CD4-positive, CD25-positive, alpha-beta regulatory T cell (primary cell): Measurements from ENCODE around the gene B4GALT2. TPM values are rescaled to one million over a fixed set of nuclear protein-coding genes. Genes with fewer than 3 reads are reported as not detected.

Source experiments
- ATAC-seq, 2 donors: fragments of 150-1000 bp; cut with Tn5 transposase; one replicate each; pipeline ENCODE4 v1.10.0; 2021; ENCODE audit warnings: low read depth in 2 of 2, moderate number of reproducible peaks in 2 of 2, moderate library complexity in 1 of 2
- DNase-seq, 3 donors: peaks; one replicate each; pipeline versions ENCODE4 v3.0.0 to v3.0.0-alpha.2; 2012 to 2022; ENCODE audit warnings: mixed read lengths in 1 of 3
- H3K27ac ChIP-seq: one replicate; pipeline ENCODE4 v1.7.0; 2013; ENCODE audit warnings: mild to moderate bottlenecking, low read length; ENCODE audit not compliant: insufficient read depth, poor library complexity, severe bottlenecking
- H3K27me3 ChIP-seq: one replicate; pipeline ENCODE4 v1.7.0; 2013; ENCODE audit warnings: low read length; ENCODE audit not compliant: control insufficient read depth, insufficient read depth
- H3K36me3 ChIP-seq: one replicate; pipeline ENCODE4 v1.7.0; 2013; ENCODE audit warnings: mild to moderate bottlenecking, low read length, moderate library complexity; ENCODE audit not compliant: control insufficient read depth, insufficient read depth
- H3K4me1 ChIP-seq: 2 replicates; pipeline ENCODE4 v1.7.0; 2013; ENCODE audit warnings: mild to moderate bottlenecking, low read length; ENCODE audit not compliant: insufficient read depth, control insufficient read depth, poor library complexity, severe bottlenecking
- H3K4me3 ChIP-seq: one replicate; pipeline ENCODE4 v1.7.0; 2013; ENCODE audit warnings: low read depth, mild to moderate bottlenecking, low read length, moderate library complexity
- H3K9me3 ChIP-seq, 2 experiments: 1 replicate in 1 of 2; 2 replicates in 1 of 2; pipeline ENCODE4 v1.7.0; 2013; ENCODE audit warnings: low read length in 2 of 2, mild to moderate bottlenecking in 1 of 2, moderate library complexity in 1 of 2; ENCODE audit not compliant: control insufficient read depth in 2 of 2
- H3K27ac Mint-ChIP-seq, 3 donors: one replicate each; pipeline ENCODE4 v1.8.0; 2020 to 2022; ENCODE audit warnings: mild to moderate bottlenecking in 3 of 3, mixed read lengths in 3 of 3, moderate library complexity in 2 of 3
- H3K27me3 Mint-ChIP-seq: one replicate; pipeline ENCODE4 v1.8.0; 2022; ENCODE audit warnings: mild to moderate bottlenecking, mixed read lengths
- H3K36me3 Mint-ChIP-seq: one replicate; pipeline ENCODE4 v1.8.0; 2020; ENCODE audit warnings: mixed read lengths
- H3K4me1 Mint-ChIP-seq, 4 donors: one replicate each; pipeline ENCODE4 v1.8.0; 2020 to 2022; ENCODE audit warnings: mixed read lengths in 4 of 4, mild to moderate bottlenecking in 1 of 4
- H3K4me3 Mint-ChIP-seq, 4 donors: one replicate each; pipeline ENCODE4 v1.8.0; 2020 to 2022; ENCODE audit warnings: mild to moderate bottlenecking in 4 of 4, mixed read lengths in 4 of 4, moderate library complexity in 3 of 4
- H3K9me3 Mint-ChIP-seq, 7 donors: one replicate each; pipeline ENCODE4 v1.8.0; 2020 to 2022; ENCODE audit warnings: mixed read lengths in 7 of 7, mild to moderate bottlenecking in 3 of 7, moderate library complexity in 2 of 7
- polyA plus RNA-seq, 4 donors: library from polyadenylated mRNA; unstranded; fragments of 300-500 nt; fragmentation: Illumina TruSeq; gene quantifications; one replicate each; pipeline ENCODE4 v1.2.3, GENCODE V29; 2021
- total RNA-seq: library from RNA; stranded (reverse); gene quantifications from one replicate; pipeline ENCODE4 v1.2.3, GENCODE V29; 2022

Gene B4GALT2
- total and polyA plus RNA-seq, 5 donors from 2014 or later: 0.20 to 0.86 (median 0.32) TPM

DNA sequence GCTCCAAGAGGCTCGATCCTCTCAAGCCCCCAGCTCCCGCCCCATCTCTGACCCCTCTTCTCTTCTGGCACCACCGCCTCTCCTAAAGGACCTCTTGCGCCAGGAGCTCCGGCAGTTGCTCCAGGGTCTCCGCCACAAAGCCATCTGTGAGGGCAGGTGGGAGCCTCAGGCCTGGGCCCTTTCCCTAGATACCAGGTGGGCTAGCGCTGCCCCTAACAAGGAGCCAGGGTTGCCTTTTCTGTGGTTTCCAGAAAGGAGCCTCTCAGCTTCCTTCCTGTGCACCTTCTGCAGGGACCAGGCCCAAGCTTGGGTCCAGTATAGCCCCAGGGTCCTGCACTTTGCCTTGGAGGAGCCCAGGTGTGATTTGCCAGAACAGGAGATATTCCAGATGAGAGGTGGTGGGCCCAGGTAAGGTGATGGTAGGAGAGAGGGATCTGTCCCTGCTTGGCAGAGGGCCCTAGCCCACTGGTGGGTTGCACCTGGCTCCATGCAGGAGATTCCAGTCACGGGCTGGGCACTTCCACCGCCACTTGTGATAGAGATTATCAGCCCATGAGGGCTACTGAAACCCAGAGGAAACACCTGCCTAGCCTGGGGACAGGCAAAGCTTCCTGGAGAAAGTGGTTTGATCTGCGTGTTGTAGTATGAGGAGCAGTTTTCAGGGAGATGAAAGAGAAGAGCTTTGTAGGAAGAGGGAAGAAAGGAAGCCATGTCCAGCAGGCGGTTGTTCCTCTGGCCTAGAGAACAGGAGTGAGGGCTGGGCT, 13.4 kb downstream of the B4GALT2 start:
- DNase-seq: no peak
- Mint-ChIP-seq H3K36me3 (no peaks in the 10 kb centered on the region), H3K4me3 (peak overlapping the region; percentile 90 to 95 (median 92)), H3K9me3 (no peaks in the 10 kb centered on the region), H3K27ac (peak overlapping the region in 2 of 3 donors; percentile 36 to 49), H3K27me3 (no peaks in the 10 kb centered on the region), H3K4me1 (peaks cover 2 to 14% (median 6%) of the 10 kb centered on the region in 4 donors)
- Histone ChIP-seq H3K36me3 (no peaks in the 10 kb centered on the region), H3K4me1 (peaks cover 16% of the 10 kb centered on the region), H3K27me3 (no peaks in the 10 kb centered on the region), H3K9me3 (no peaks in the 10 kb centered on the region), H3K27ac (no peak overlapping the region), H3K4me3 (no peak overlapping the region)
- ATAC-seq: no peak

GRCh38 chr1:43993206-43993914, 14.3 kb downstream of the B4GALT2 start:
- no peaks in the 10 kb centered on the region for H3K9me3 ChIP-seq
- no peaks in the 10 kb centered on the region for H3K36me3 ChIP-seq
- no peaks in the 10 kb centered on the region for H3K27me3 ChIP-seq
- Mint-ChIP-seq H3K9me3 (no peaks in the 10 kb centered on the region), H3K27ac (peak overlapping the region in 1 of 3 donors; percentile 39), H3K27me3 (no peaks in the 10 kb centered on the region), H3K36me3 (no peaks in the 10 kb centered on the region), H3K4me1 (peaks cover 2 to 14% (median 6%) of the 10 kb centered on the region in 4 donors), H3K4me3 (peak overlapping the region in 3 of 4 donors; percentile 90 to 95 (median 93))
- ATAC-seq: no peak
- DNase-seq: no peak
- H3K4me1 ChIP-seq: peaks cover 16% of the 10 kb centered on the region
- H3K27ac ChIP-seq: no peak overlapping the region
- no peak overlapping the region for H3K4me3 ChIP-seq

GRCh38 chr1:43994071-43994470, 15.1 kb downstream of the B4GALT2 start:
- H3K27ac ChIP-seq: no peak overlapping the region
- peaks cover 2 to 14% (median 6%) of the 10 kb centered on the region in 4 donors for H3K4me1 Mint-ChIP-seq
- DNase-seq (no peak), ATAC-seq (no peak)
- H3K4me1 ChIP-seq: peaks cover 16% of the 10 kb centered on the region
- no peaks in the 10 kb centered on the region for H3K36me3 ChIP-seq
- H3K27me3 Mint-ChIP-seq: no peaks in the 10 kb centered on the region
- H3K4me3 ChIP-seq: no peak overlapping the region
- no peak overlapping the region for H3K27ac Mint-ChIP-seq
- H3K9me3 ChIP-seq: no peaks in the 10 kb centered on the region
- peak overlapping the region in 3 of 4 donors; percentile 35 to 90 (median 43) for H3K4me3 Mint-ChIP-seq
- H3K27me3 ChIP-seq: no peaks in the 10 kb centered on the region
- no peaks in the 10 kb centered on the region for H3K9me3 Mint-ChIP-seq
- H3K36me3 Mint-ChIP-seq: no peaks in the 10 kb centered on the region

- Mint-ChIP-seq H3K27me3 (no peaks in the 10 kb centered on the region), H3K4me1 (peaks cover 2 to 14% (median 6%) of the 10 kb centered on the region in 4 donors), H3K36me3 (no peaks in the 10 kb centered on the region), H3K4me3 (peak overlapping the region in 1 of 4 donors; percentile 21), H3K27ac (no peak overlapping the region), H3K9me3 (no peaks in the 10 kb centered on the region)
- H3K36me3 ChIP-seq: no peaks in the 10 kb centered on the region
- H3K9me3 ChIP-seq: no peaks in the 10 kb centered on the region
- no peak overlapping the region for H3K4me3 ChIP-seq
- peaks cover 16% of the 10 kb centered on the region for H3K4me1 ChIP-seq
- no peak for ATAC-seq
- DNase-seq: peak in 1 of 3 donors; percentile 28
- no peaks in the 10 kb centered on the region for H3K27me3 ChIP-seq
- H3K27ac ChIP-seq: no peak overlapping the region
Observed at GRCh38 chr1:43994794-43995790, 16.1 kb downstream of the B4GALT2 start.

DNA sequence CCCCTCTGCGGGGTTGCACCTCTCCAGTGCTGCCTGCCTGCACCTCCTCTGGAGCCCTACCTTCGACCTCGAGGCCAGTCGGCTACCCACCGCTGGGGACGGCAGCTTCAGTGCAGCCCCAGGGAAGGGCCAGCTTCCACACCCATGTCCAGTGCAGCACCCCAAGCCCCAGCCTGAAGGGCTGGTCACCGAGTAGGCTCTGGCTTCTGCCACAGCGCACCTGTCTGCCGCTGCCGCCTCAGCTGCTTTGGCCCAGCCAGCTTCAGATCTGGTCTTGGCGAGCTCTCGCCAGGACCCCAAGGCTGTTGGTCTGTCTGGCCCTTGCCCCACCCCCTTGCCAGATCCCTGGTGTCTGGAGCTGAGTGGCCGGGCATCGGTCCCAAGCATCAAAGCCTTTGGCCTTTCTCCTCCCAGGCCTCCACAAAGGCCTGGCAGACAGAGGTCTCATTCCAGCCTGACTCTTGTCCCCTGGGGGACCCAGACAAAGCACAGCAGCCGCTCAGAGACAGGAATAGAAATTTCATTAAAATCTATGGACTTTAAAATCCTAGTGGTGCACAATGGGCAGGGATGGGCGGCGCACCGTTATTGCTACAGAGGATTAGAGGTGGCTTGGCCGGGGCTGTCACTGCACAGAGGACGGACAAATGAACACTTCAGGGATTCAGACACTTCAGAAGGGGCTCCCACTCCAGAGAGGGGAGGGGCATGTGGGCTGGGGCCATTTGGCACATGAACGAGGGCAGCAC, 17.1 kb downstream of the B4GALT2 start:
- peaks cover 2 to 10% (median 6%) of the 10 kb centered on the region in 4 donors for H3K4me1 Mint-ChIP-seq
- ATAC-seq: no peak

GRCh38 chr1:43996733-43997115, 17.7 kb downstream of the B4GALT2 start:
- Histone ChIP-seq H3K4me3 (no peak overlapping the region), H3K27me3 (no peaks in the 10 kb centered on the region), H3K36me3 (no peaks in the 10 kb centered on the region), H3K27ac (no peak overlapping the region), H3K9me3 (no peaks in the 10 kb centered on the region), H3K4me1 (peaks cover 9% of the 10 kb centered on the region)
- H3K36me3 Mint-ChIP-seq: no peaks in the 10 kb centered on the region
- H3K4me1 Mint-ChIP-seq: peaks cover under 1 to 10% (median 4%) of the 10 kb centered on the region in 4 donors
- no peaks in the 10 kb centered on the region for H3K27me3 Mint-ChIP-seq
- DNase-seq (no peak), ATAC-seq (no peak)
- H3K27ac Mint-ChIP-seq: no peak overlapping the region
- no peak overlapping the region for H3K4me3 Mint-ChIP-seq
- no peaks in the 10 kb centered on the region for H3K9me3 Mint-ChIP-seq

More for the DNA sequence above, 17.1 kb downstream of the B4GALT2 start:
- Mint-ChIP-seq H3K27me3 (no peaks in the 10 kb centered on the region), H3K4me3 (peak overlapping the region in 1 of 4 donors; percentile 21), H3K36me3 (no peaks in the 10 kb centered on the region), H3K9me3 (no peaks in the 10 kb centered on the region), H3K27ac (no peak overlapping the region)
- no peaks in the 10 kb centered on the region for H3K9me3 ChIP-seq
- no peak overlapping the region for H3K27ac ChIP-seq
- no peak overlapping the region for H3K4me3 ChIP-seq
- H3K4me1 ChIP-seq: peaks cover 11% of the 10 kb centered on the region
- H3K27me3 ChIP-seq: no peaks in the 10 kb centered on the region
- no peak for DNase-seq
- no peaks in the 10 kb centered on the region for H3K36me3 ChIP-seq
